ENCODE data around the gene GPC6. TPM values are rescaled to one million over a fixed set of nuclear protein-coding genes. Genes with fewer than 3 reads are reported as not detected.

GPC6 gene
- total RNA-seq, 1 donor from 2014 or later: 42.9 TPM

DNA sequence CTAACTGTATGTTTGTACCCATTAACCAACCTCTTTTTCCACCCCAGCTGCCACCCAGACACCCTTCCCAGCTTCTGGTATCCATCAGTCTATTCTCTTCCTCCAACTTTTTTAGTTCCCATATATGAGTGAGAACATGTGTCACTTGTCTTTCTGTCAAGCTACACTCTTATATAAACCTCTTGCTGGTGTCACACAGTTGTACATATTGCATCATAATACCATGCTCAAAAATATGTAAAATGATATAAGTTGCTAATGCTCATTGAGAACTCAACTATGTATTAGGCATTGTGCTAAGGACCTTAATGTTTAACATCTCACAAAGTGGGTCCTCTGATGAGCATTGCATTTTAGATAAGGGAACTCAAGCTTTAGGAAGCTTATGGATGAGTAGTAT, 395.4 kb downstream of the GPC6 start:
- H3K27me3 ChIP-seq: no peaks in the 10 kb centered on the region
- no peak overlapping the region for H3K27ac ChIP-seq
- H4K20me1 ChIP-seq (ENCODE audit: low read depth): no peaks in the 10 kb centered on the region
- H3K4me3 Mint-ChIP-seq: no peak overlapping the region
- no peak overlapping the region for H2AFZ ChIP-seq (replicated peaks)
- no peaks in the 10 kb centered on the region for H3K79me2 ChIP-seq (ENCODE audit: low read depth)
- peaks cover 2% of the 10 kb centered on the region for H3K27me3 Mint-ChIP-seq (ENCODE audit: insufficient read depth, low read depth)
- H3K4me1 Mint-ChIP-seq: no peaks in the 10 kb centered on the region
- no peaks in the 10 kb centered on the region for H3K9me3 ChIP-seq (ENCODE audit: low read depth)
- H3K36me3 Mint-ChIP-seq: no peaks in the 10 kb centered on the region
- H3K9ac ChIP-seq: no peak overlapping the region
- H3K4me3 ChIP-seq: no peak overlapping the region
- no peaks in the 10 kb centered on the region for H3K9me3 Mint-ChIP-seq
- H3K27ac Mint-ChIP-seq: no peak overlapping the region
- TF ChIP-seq EZH2phosphoT487 (IDR thresholded peaks at IDR 0.05) (no peak), CTCF (IDR thresholded peaks at IDR 0.05) (no peak), EZH2 (IDR thresholded peaks at IDR 0.05) (no peak)
- H3K4me1 ChIP-seq: no peaks in the 10 kb centered on the region
- H3K4me2 ChIP-seq: no peak overlapping the region
- no peak for DNase-seq (ENCODE audit: low spot score)
- H3F3A ChIP-seq (ENCODE audit: low read depth): no peaks in the 10 kb centered on the region
- H3K36me3 ChIP-seq: no peaks in the 10 kb centered on the region

DNA sequence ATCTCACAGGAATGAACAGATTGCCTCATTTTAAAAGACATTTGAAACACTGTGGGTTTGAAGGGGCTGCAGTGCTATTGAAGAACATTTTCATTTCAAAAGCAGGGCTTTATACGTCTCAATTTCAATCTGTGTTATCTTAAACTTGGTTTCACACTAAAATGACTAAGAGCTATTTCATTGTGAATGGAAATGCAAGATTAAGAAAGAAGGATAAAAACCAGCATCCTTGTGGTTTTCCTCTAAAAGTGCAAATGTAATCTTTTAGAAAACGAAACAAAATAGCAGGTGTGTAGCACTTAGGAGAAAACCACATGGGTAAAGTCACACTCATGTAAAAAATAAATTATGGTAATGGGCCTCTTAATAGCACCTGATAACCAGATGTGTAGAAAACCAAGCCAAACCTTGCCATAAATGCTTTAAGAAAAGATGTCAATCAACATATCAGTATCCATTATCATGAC, 397.7 kb downstream of the GPC6 start:
- H3K36me3 Mint-ChIP-seq: no peaks in the 10 kb centered on the region
- Histone ChIP-seq H3K27ac (no peak overlapping the region), H2AFZ (replicated peaks) (no peak overlapping the region), H3K9ac (no peak overlapping the region), H3K4me3 (no peak overlapping the region), H3K9me3 (ENCODE audit: low read depth) (no peaks in the 10 kb centered on the region), H3K36me3 (no peaks in the 10 kb centered on the region), H3K79me2 (ENCODE audit: low read depth) (no peaks in the 10 kb centered on the region), H3F3A (ENCODE audit: low read depth) (no peaks in the 10 kb centered on the region), H3K4me2 (no peak overlapping the region), H4K20me1 (ENCODE audit: low read depth) (no peaks in the 10 kb centered on the region), H3K27me3 (no peaks in the 10 kb centered on the region), H3K4me1 (no peaks in the 10 kb centered on the region)
- H3K27ac Mint-ChIP-seq: no peak overlapping the region
- no peaks in the 10 kb centered on the region for H3K4me1 Mint-ChIP-seq
- no peak overlapping the region for H3K4me3 Mint-ChIP-seq
- no peak for TF ChIP-seq EZH2phosphoT487 (IDR thresholded peaks at IDR 0.05)
- no peak for TF ChIP-seq EZH2 (IDR thresholded peaks at IDR 0.05)
- TF ChIP-seq CTCF (IDR thresholded peaks at IDR 0.05): no peak
- H3K9me3 Mint-ChIP-seq: no peaks in the 10 kb centered on the region
- peaks cover 2% of the 10 kb centered on the region for H3K27me3 Mint-ChIP-seq (ENCODE audit: insufficient read depth, low read depth)
- no peak for DNase-seq (ENCODE audit: low spot score)

GRCh38 chr13:93625536-93625935, 398.9 kb downstream of the GPC6 start:
- no peaks in the 10 kb centered on the region for H3K36me3 Mint-ChIP-seq
- DNase-seq (ENCODE audit: low spot score): no peak
- no peak overlapping the region for H3K4me3 Mint-ChIP-seq
- no peak for TF ChIP-seq CTCF (IDR thresholded peaks at IDR 0.05)
- no peak for TF ChIP-seq EZH2 (IDR thresholded peaks at IDR 0.05)
- no peak for TF ChIP-seq EZH2phosphoT487 (IDR thresholded peaks at IDR 0.05)
- H3K27me3 Mint-ChIP-seq (ENCODE audit: insufficient read depth, low read depth): peaks cover 2% of the 10 kb centered on the region
- Histone ChIP-seq H3K9me3 (ENCODE audit: low read depth) (no peaks in the 10 kb centered on the region), H3K79me2 (ENCODE audit: low read depth) (no peaks in the 10 kb centered on the region), H3K27ac (no peak overlapping the region), H2AFZ (replicated peaks) (no peak overlapping the region), H3K4me2 (no peak overlapping the region), H3K9ac (no peak overlapping the region), H4K20me1 (ENCODE audit: low read depth) (no peaks in the 10 kb centered on the region), H3F3A (ENCODE audit: low read depth) (no peaks in the 10 kb centered on the region), H3K4me1 (no peaks in the 10 kb centered on the region), H3K27me3 (no peaks in the 10 kb centered on the region), H3K36me3 (no peaks in the 10 kb centered on the region), H3K4me3 (no peak overlapping the region)
- H3K27ac Mint-ChIP-seq: no peak overlapping the region
- no peaks in the 10 kb centered on the region for H3K9me3 Mint-ChIP-seq
- H3K4me1 Mint-ChIP-seq: no peaks in the 10 kb centered on the region

Data from neural progenitor cell (in vitro differentiated cells).